Mucosa of rectum (tissue), 2 donors: ENCODE measurements around the gene PLEKHN1.
A peak's percentile ranks its signal among the peaks of the same experiment; 100 is the strongest.

Experiments used
- H3K27ac ChIP-seq, 2 donors: one replicate each; pipeline ENCODE4 v1.7.0; 2013; ENCODE audit warnings: inconsistent platforms in 2 of 2, low read depth in 2 of 2, low read length in 2 of 2
- H3K27me3 ChIP-seq, 2 donors: one replicate each; pipeline ENCODE4 v1.7.0; 2013; ENCODE audit warnings: low read length in 2 of 2; ENCODE audit not compliant: control insufficient read depth in 2 of 2, insufficient read depth in 2 of 2
- H3K36me3 ChIP-seq, 2 donors: one replicate each; pipeline ENCODE4 v1.7.0; 2013; ENCODE audit warnings: low read length in 2 of 2; ENCODE audit not compliant: control insufficient read depth in 2 of 2, insufficient read depth in 2 of 2
- H3K4me1 ChIP-seq, 2 donors: one replicate each; pipeline ENCODE4 v1.7.0; 2013; ENCODE audit warnings: low read length in 2 of 2, mild to moderate bottlenecking in 1 of 2; ENCODE audit not compliant: control insufficient read depth in 2 of 2, insufficient read depth in 2 of 2
- H3K4me3 ChIP-seq, 2 donors: one replicate each; pipeline ENCODE4 v1.7.0; 2013; ENCODE audit warnings: low read length in 2 of 2
- H3K9ac ChIP-seq, 2 donors: one replicate each; pipeline ENCODE4 v1.7.0; 2013; ENCODE audit warnings: low read length in 2 of 2, low read depth in 1 of 2, mild to moderate bottlenecking in 1 of 2
- H3K9me3 ChIP-seq, 2 donors: one replicate each; pipeline ENCODE4 v1.7.0; 2013; ENCODE audit warnings: low read length in 2 of 2; ENCODE audit not compliant: control insufficient read depth in 2 of 2
- donor health status: healthy.
- donor health status: Normal muscosa, but diverticular disease.

The PLEKHN1 gene

DNA sequence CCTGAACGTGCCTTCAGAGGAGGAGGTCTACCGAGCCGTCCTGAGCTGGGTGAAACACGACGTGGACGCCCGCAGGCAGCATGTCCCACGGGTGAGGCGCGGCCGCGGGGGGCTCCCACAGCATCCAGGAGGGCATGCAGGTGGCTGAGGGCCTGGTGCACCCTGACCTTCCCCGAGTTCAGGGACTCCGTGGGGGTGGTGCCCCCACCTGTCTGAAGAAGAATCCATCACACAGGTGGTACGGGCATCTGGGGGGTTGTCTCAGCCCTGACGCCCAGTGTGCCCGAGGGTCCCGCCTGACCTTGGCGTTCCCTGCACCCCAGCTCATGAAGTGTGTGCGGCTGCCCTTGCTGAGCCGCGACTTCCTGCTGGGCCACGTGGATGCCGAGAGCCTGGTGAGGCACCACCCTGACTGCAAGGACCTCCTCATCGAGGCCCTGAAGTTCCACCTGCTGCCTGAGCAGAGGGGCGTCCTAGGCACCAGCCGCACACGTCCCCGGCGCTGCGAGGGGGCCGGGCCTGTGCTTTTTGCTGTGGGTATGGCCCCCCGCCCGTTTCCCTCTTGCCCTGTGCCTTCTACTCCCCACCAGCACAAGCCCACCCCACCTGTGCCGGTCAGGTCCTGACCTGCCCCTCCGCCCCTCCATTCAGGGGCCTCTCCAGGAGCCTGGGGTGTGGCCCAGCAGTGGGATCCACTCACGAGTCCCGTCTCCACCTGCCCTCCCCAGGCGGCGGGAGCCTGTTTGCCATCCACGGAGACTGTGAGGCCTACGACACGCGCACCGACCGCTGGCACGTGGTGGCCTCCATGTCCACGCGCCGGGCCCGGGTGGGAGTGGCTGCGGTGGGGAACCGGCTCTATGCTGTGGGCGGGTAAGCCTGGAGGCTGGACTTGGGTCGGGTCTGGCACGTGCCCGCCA is 3.6 kb upstream of the PLEKHN1 start:
- H3K9me3 ChIP-seq: no peaks in the 10 kb centered on the region
- H3K4me1 ChIP-seq: peaks cover 17 to 27% of the 10 kb centered on the region in 2 donors
- H3K4me3 ChIP-seq: no peak overlapping the region
- no peak overlapping the region for H3K27ac ChIP-seq
- H3K36me3 ChIP-seq: no peaks in the 10 kb centered on the region
- H3K9ac ChIP-seq: no peak overlapping the region
- peaks cover 0 to 3% of the 10 kb centered on the region in 2 donors for H3K27me3 ChIP-seq

DNA sequence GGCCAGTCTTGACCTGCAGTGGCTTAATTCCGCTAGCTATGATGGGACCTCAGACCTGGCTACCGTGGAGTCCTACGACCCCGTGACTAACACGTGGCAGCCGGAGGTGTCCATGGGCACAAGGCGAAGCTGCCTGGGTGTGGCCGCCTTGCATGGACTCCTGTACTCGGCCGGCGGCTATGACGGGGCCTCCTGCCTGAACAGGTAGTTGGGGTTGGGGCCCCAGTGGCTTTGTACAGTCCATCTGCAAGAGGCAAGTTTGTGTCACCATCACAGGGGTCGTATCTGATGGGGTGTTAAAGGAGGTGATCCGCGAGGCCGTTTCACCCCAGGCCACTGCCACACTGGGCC is 3.0 kb upstream of the PLEKHN1 start:
- peaks cover 14 to 22% of the 10 kb centered on the region in 2 donors for H3K4me1 ChIP-seq
- no peak overlapping the region for H3K4me3 ChIP-seq
- no peak overlapping the region for H3K27ac ChIP-seq

DNA sequence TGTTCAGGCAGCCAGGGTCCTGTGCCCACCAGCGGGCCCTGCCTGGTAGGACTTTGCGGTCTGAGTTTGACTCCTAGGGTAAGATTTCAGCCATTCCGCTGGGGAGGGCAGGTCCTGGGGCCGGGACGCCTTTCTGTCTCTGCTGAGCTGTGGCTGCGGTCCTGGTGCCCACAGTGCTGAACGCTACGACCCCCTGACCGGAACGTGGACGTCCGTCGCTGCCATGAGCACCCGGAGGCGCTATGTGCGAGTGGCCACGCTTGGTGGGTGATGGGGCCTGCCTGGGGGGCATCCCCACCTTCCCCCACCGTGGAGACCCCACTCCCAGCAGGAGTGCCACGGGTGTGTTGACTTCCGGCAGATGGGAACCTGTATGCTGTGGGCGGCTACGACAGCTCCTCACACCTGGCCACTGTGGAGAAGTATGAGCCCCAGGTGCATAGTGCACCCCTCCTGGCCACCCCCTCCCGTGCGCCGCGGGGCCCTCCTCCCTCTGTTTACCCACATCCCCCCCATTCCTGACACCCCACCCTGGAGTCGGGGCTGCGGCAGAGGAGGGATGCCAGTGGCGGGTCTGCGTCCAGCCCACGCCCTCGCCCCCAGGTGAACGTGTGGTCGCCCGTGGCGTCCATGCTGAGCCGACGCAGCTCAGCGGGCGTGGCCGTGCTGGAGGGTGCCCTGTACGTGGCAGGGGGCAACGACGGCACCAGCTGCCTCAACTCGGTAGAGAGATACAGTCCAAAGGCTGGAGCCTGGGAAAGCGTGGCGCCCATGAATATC is 2.3 kb upstream of the PLEKHN1 start:
- Histone ChIP-seq H3K9me3 (no peaks in the 10 kb centered on the region), H3K4me3 (no peak overlapping the region), H3K27ac (no peak overlapping the region), H3K27me3 (peaks cover 4 to 10% of the 10 kb centered on the region in 2 donors), H3K9ac (no peak overlapping the region), H3K4me1 (peaks cover 9 to 16% of the 10 kb centered on the region in 2 donors), H3K36me3 (no peaks in the 10 kb centered on the region)

More for the DNA sequence above, 3.0 kb upstream of the PLEKHN1 start:
- Histone ChIP-seq H3K9ac (no peak overlapping the region), H3K27me3 (peaks cover 4% of the 10 kb centered on the region in 2 donors), H3K36me3 (no peaks in the 10 kb centered on the region), H3K9me3 (no peaks in the 10 kb centered on the region)

DNA sequence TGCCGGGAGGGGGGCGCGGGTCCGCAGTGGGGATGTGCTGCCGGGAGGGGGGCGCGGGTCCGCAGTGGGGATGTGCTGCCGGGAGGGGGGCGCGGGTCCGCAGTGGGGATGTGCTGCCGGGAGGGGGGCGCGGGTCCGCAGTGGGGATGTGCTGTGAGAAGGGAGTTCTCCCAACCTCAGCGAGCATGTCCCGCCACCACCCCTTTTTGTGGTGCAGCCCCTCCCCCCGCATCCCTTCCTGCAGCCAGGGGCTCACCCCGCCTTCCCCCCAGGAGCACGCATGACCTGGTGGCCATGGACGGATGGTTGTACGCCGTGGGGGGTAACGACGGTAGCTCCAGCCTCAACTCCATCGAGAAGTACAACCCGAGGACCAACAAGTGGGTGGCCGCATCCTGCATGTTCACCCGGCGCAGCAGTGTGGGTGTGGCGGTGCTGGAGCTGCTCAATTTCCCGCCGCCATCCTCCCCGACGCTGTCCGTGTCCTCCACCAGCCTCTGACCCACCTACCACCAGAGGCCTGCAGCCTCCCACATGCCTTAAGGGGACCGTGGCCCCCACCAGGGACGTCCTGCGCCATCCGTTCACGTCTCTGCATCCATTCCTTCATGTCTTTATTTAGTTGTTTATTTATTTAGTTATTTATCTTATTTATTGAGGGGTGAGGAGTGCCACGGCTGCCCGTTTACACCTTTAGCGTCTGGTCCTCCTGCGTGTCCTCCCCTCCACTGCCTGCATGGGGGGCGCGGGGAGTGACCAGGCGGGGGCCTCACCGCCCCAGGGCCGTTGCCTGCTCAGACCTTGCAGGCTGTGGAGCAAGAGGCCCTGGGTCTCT is 1.4 kb upstream of the PLEKHN1 start:
- Histone ChIP-seq H3K9me3 (no peaks in the 10 kb centered on the region), H3K27ac (no peak overlapping the region), H3K36me3 (no peaks in the 10 kb centered on the region), H3K4me1 (peaks cover 6 to 14% of the 10 kb centered on the region in 2 donors), H3K27me3 (peaks cover 4 to 18% of the 10 kb centered on the region in 2 donors), H3K9ac (no peak overlapping the region), H3K4me3 (no peak overlapping the region)

DNA sequence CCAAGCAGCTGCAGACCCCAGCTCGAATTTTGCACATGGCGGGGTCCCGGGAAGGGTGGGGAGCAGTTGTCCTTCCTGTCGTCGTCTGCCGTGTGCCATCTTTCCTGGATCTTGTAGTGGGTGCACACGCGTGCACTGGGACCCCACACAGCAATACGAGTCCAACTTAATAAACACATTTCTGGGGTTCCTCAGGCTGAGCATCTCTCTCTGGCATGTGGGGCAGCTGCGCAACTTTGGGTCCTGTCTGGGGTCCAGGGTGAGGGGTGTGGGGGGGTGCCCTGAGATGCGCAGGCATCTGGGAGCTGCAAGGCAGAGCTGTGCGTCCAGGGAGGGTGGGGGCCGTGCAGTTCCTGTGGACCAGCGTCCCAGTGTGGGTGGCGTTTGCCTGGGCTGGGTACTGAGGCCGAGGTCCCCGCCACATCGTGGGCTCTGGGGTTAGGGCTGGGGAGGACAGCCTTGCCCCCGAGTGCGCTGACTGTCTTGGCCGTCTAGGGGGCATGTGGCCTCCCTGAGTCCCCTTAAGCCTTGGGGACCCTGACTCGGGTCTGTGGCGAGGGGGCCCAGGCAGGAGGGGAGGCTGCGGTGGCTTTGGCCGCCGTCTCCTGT is 652 bp upstream of the PLEKHN1 start:
- no peaks in the 10 kb centered on the region for H3K9me3 ChIP-seq
- peak overlapping the region in 1 of 2 donors; percentile 78 for H3K4me3 ChIP-seq
- H3K9ac ChIP-seq: peak overlapping the region in 1 of 2 donors; percentile 66
- peaks cover 6 to 14% of the 10 kb centered on the region in 2 donors for H3K4me1 ChIP-seq
- H3K27me3 ChIP-seq: peaks cover 4 to 20% of the 10 kb centered on the region in 2 donors
- no peak overlapping the region for H3K27ac ChIP-seq
- no peaks in the 10 kb centered on the region for H3K36me3 ChIP-seq

DNA sequence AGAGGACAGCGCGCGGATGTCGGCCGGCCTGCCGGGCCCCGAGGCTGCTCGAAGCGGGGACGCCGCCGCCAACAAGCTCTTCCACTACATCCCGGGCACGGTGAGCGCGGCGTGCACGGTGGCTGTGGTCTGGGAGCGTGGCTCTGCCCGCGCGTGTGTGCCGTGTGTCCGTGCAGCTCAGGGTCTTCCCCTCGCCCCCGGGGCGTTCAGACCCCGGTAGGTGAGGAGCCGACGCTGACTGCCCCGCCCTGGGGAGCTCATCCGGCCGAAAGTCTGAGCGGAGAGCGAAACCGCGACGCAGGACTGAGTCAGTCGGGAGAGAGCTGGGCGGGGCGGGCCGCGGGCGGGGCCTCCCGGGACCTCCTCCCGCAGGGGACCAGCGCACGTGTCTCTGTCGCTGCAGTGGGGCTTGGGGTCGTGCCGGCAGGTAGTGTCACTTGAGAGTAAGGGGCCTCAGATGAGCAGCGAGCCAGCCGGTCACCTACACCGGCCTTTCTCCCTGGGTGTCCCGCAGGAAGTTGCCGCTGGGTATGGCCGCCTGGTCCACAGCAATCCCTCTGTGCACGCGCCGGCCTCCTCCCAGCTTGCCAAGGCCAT is 520 bp downstream of the PLEKHN1 start:
- H3K4me1 ChIP-seq: peaks cover 6 to 9% of the 10 kb centered on the region in 2 donors
- no peaks in the 10 kb centered on the region for H3K36me3 ChIP-seq
- peaks cover 8 to 20% of the 10 kb centered on the region in 2 donors for H3K27me3 ChIP-seq
- peak overlapping the region; percentile 63 to 67 for H3K27ac ChIP-seq
- H3K9ac ChIP-seq: peak overlapping the region; percentile 60 to 66
- no peaks in the 10 kb centered on the region for H3K9me3 ChIP-seq
- H3K4me3 ChIP-seq: peak overlapping the region; percentile 73 to 78

DNA sequence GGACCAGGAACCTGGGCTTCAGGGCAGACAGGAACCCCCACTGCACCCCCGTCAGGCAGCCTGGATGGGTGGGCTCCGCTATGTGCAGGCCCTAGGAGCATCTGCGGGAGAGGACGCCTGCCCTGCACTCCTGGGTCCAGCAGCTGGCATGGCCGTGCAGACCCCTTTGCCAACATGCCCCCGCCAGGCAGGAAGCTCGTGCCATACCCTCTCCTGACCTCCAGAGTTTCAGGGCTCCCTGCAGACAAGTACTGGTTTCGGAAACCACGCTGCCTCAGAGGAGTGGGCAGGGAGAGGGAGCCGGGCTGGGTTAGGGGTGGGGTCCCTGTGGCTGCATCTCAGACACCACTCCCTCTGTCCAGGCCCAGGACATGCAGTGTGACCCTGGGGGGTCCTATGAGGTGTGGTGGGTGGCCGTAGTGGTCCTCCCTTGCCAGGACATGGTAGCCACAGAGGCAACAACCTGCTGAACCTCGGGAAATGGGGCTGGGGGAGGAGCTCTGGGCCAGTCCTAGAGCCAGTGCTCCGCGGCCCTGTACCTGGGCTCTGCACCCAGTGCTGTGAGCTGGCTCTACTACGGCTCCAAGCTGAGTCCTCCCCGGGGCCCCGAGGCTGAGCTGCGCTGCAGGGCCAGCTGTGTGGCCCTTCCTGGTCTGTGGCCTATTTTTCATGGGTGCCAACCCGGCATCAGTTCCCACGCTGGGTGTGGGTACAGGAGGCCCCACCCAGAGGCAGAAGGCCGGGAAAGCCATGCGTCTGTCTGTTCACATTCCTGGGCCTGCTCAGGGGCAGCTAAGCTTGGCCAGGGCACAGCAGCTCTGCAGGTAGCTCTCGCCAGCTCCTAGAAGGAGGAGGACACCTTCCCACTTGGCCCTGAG is 1.4 kb downstream of the PLEKHN1 start:
- Histone ChIP-seq H3K36me3 (no peaks in the 10 kb centered on the region), H3K9me3 (no peaks in the 10 kb centered on the region), H3K27me3 (peaks cover 8 to 20% of the 10 kb centered on the region in 2 donors), H3K27ac (no peak overlapping the region), H3K4me1 (peaks cover 6 to 9% of the 10 kb centered on the region in 2 donors), H3K4me3 (no peak overlapping the region), H3K9ac (no peak overlapping the region)

DNA sequence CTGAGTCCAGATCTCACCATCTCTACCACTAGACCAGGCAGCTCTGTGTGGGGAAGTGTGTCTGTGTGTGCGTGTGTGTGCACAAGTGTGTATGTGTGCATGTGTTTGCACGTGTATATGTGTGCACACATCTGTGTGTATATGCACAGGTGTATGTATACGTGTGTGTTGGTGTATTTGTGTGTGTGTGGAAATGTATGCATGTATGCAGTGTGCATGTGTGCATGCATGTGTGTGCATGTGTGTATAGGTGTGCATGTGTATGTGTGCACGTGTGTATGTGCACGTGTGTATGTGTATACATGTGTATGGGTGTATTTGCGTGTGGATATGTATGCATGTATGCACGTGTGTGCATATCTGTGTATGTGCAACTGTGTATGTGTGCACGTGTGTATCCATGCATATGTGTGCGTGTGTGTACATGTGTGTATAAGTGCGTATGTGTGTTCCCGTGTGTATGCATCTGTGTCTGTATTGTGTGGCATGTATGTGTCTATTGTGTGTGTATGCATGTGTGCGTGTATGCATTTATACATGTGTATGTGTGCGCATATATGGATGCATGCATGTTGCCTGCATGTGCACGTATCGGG is 3.1 kb downstream of the PLEKHN1 start:
- Histone ChIP-seq H3K9me3 (no peaks in the 10 kb centered on the region), H3K27me3 (peaks cover 10 to 20% of the 10 kb centered on the region in 2 donors), H3K4me1 (peaks cover 6 to 9% of the 10 kb centered on the region in 2 donors)

More for the DNA sequence above, 3.1 kb downstream of the PLEKHN1 start:
- H3K36me3 ChIP-seq: no peaks in the 10 kb centered on the region
- H3K4me3 ChIP-seq: no peak overlapping the region
- H3K9ac ChIP-seq: no peak overlapping the region
- H3K27ac ChIP-seq: no peak overlapping the region
